SHP77 (cell line): ENCODE results near the gene BPIFB6.

Experiments
- DNase-seq, 2 experiments: peaks; one replicate each; lab custom pipeline; 2025; lab: John Stamatoyannopoulos, UW

Gene BPIFB6

GRCh38 chr20:33063271-33063670 is 31.8 kb downstream of the BPIFB6 start:
- no peak for DNase-seq

GRCh38 chr20:33064572-33065287 is 33.3 kb downstream of the BPIFB6 start:
- no peak for DNase-seq

GRCh38 chr20:33065785-33066184 is 34.3 kb downstream of the BPIFB6 start:
- no peak for DNase-seq

- DNase-seq = no peak
Observed at GRCh38 chr20:33067806-33068205, 36.4 kb downstream of the BPIFB6 start.

- DNase-seq = no peak
Observed at GRCh38 chr20:33068251-33068939, 36.9 kb downstream of the BPIFB6 start.

- DNase-seq = no peak
Observed at GRCh38 chr20:33069673-33070072, 38.2 kb downstream of the BPIFB6 start.

GRCh38 chr20:33070111-33071053 is 38.9 kb downstream of the BPIFB6 start:
- no peak for DNase-seq

GRCh38 chr20:33071198-33071597 is 39.8 kb downstream of the BPIFB6 start:
- no peak for DNase-seq

- no peak for DNase-seq
Observed at GRCh38 chr20:33072362-33072761, 40.9 kb downstream of the BPIFB6 start.

- DNase-seq = no peak
Observed at GRCh38 chr20:33072813-33073212, 41.4 kb downstream of the BPIFB6 start.

GRCh38 chr20:33074675-33075074 is 43.2 kb downstream of the BPIFB6 start:
- no peak for DNase-seq

- no peak for DNase-seq
Observed at GRCh38 chr20:33075281-33075680, 43.8 kb downstream of the BPIFB6 start.

- DNase-seq = no peak
Observed at GRCh38 chr20:33076662-33077372, 45.4 kb downstream of the BPIFB6 start.

- no peak for DNase-seq
Observed at GRCh38 chr20:33079259-33079658, 47.8 kb downstream of the BPIFB6 start, which contains the start of gene BPIFB4. Gene BPIFB4, plus strand, starts transcription at chr20:33079643. Its CDS starts 1,884 bp downstream, at chr20:33081527.

- DNase-seq = no peak
Observed at GRCh38 chr20:33081411-33082154, 50.1 kb downstream of the BPIFB6 start.

- DNase-seq = no peak
Observed at GRCh38 chr20:33082546-33082945, 51.1 kb downstream of the BPIFB6 start.

- no peak for DNase-seq
Observed at GRCh38 chr20:33083544-33084340, 52.3 kb downstream of the BPIFB6 start.

GRCh38 chr20:33084722-33085121 is 53.3 kb downstream of the BPIFB6 start:
- DNase-seq = no peak

- DNase-seq = no peak
Observed at GRCh38 chr20:33086052-33086722, 54.7 kb downstream of the BPIFB6 start.

GRCh38 chr20:33091147-33091546 is 59.7 kb downstream of the BPIFB6 start:
- DNase-seq = no peak
